ENCODE measurements around the gene WIPF1.

GRCh38 chr2:174636987-174637386 lies 39.4 kb upstream of the WIPF1 start:
- no peak for TF ChIP-seq REST (IDR thresholded peaks at IDR 0.05; ENCODE audit: insufficient read depth in 1 of 2, low read depth in 2 of 2, low read length in 2 of 2)
- no peak for TF ChIP-seq POLR2AphosphoS5 (IDR thresholded peaks at IDR 0.05; ENCODE audit: low read depth, low read length)
- TF ChIP-seq SIN3A (IDR thresholded peaks at IDR 0.05; ENCODE audit: borderline replicate concordance, insufficient read depth, low read length), result no peak

Data from PFSK-1 (cell line).